DND-41 (cell line): ENCODE results near the gene TMEM161B.
"Not testable (repeated sequence)": the region's sequence is repeated elsewhere in the genome, so short reads cannot be mapped to it uniquely, and the experiment has no call there.

Source experiments
- ATAC-seq: fragments of 200-7000 bp; cut with Tn5 transposase; 3 replicates; pipeline ENCODE4 v1.9.1; 2021; ENCODE audit warnings: low read depth; ENCODE audit not compliant: insufficient read depth
- DNase-seq: peaks from one replicate; pipeline ENCODE4 v3.0.0-alpha.2; 2020
- H2AFZ ChIP-seq: 2 replicates; pipeline ENCODE4 v1.6.0; 2012; ENCODE audit warnings: low read depth, low read length
- H3K27ac ChIP-seq: 2 replicates; pipeline ENCODE4 v1.5.1; 2012; ENCODE audit warnings: low read length, inconsistent platforms
- H3K27me3 ChIP-seq: fragments of 200-600 bp; sonication (generic); 2 replicates; pipeline ENCODE4 v1.6.0; 2012; ENCODE audit warnings: low read length, mild to moderate bottlenecking, inconsistent platforms; ENCODE audit not compliant: insufficient read depth, poor library complexity
- H3K36me3 ChIP-seq: 2 replicates; pipeline ENCODE4 v1.5.1; 2012; ENCODE audit warnings: low read length, inconsistent platforms; ENCODE audit not compliant: insufficient read depth
- H3K4me1 ChIP-seq: 2 replicates; pipeline ENCODE4 v1.5.1; 2012; ENCODE audit warnings: mild to moderate bottlenecking, low read length; ENCODE audit not compliant: insufficient read depth
- H3K4me2 ChIP-seq: 2 replicates; pipeline ENCODE4 v1.6.0; 2012; ENCODE audit warnings: mild to moderate bottlenecking, moderate library complexity, low read length, inconsistent platforms; ENCODE audit not compliant: insufficient read depth
- H3K4me3 ChIP-seq, 2 experiments: fragments of 200-600 bp in 1 of 2; shearing (Covaris generic) in 1 of 2; 2 replicates each; pipeline ENCODE4 v1.5.1; 2012 to 2016; ENCODE audit warnings: inconsistent platforms in 2 of 2, low read length in 2 of 2, mild to moderate bottlenecking in 2 of 2, low read depth in 1 of 2, moderate library complexity in 1 of 2
- H3K79me2 ChIP-seq: 2 replicates; pipeline ENCODE4 v1.6.0; 2012; ENCODE audit warnings: low read length, inconsistent platforms; ENCODE audit not compliant: insufficient read depth
- H3K9ac ChIP-seq: 2 replicates; pipeline ENCODE4 v1.6.0; 2012; ENCODE audit warnings: low read depth, mild to moderate bottlenecking, inconsistent platforms, low read length, moderate library complexity
- H3K9me3 ChIP-seq: 2 replicates; pipeline ENCODE4 v1.5.1; 2012; ENCODE audit warnings: low read length, moderate library complexity, mild to moderate bottlenecking, inconsistent platforms; ENCODE audit not compliant: insufficient read depth, severe bottlenecking
- H4K20me1 ChIP-seq: 2 replicates; pipeline ENCODE4 v1.6.0; 2012; ENCODE audit warnings: low read length; ENCODE audit not compliant: insufficient read depth
- EZH2 ChIP-seq: IDR thresholded peaks from 3 replicates; pipeline ENCODE4 v1.6.1; 2012; ENCODE audit warnings: borderline replicate concordance, low read depth, mild to moderate bottlenecking, moderate library complexity, low read length, inconsistent platforms; ENCODE audit not compliant: severe bottlenecking
- TF ChIP-seq, protein P1 (sequence below): IDR thresholded peaks from 2 replicates; pipeline ENCODE4 v1.5.1; 2012; ENCODE audit warnings: borderline replicate concordance, low read length, moderate library complexity, mild to moderate bottlenecking; ENCODE audit not compliant: poor library complexity, severe bottlenecking; ENCODE audit errors: extremely low read depth

TMEM161B gene

DNA sequence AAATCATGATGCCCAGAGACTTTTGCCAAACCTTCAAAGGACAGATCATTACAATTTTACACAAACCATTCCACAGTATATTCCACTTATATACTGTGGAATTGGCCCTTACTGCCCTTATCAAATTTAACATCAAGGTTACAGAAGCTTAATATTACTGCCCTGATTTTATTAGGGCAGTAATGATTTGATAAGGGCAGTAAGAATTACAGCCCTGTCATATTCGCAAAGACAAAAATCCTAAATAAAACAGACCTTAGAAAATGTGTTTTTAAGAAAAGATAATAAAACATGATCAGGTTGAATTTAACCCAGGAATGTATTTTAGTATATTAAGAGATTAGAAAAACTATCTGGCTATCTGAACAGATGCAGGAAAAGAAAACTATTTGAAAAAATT is 7.7 kb upstream of the TMEM161B start:
- peaks cover 23% of the 10 kb centered on the region; the same call in 1 of the 2 replicates for H3K36me3 ChIP-seq
- no peak overlapping the region for H3K4me2 ChIP-seq
- H3K4me3 ChIP-seq: no peak overlapping the region
- no peaks in the 10 kb centered on the region for H3K9me3 ChIP-seq
- TF ChIP-seq, protein P1, sequence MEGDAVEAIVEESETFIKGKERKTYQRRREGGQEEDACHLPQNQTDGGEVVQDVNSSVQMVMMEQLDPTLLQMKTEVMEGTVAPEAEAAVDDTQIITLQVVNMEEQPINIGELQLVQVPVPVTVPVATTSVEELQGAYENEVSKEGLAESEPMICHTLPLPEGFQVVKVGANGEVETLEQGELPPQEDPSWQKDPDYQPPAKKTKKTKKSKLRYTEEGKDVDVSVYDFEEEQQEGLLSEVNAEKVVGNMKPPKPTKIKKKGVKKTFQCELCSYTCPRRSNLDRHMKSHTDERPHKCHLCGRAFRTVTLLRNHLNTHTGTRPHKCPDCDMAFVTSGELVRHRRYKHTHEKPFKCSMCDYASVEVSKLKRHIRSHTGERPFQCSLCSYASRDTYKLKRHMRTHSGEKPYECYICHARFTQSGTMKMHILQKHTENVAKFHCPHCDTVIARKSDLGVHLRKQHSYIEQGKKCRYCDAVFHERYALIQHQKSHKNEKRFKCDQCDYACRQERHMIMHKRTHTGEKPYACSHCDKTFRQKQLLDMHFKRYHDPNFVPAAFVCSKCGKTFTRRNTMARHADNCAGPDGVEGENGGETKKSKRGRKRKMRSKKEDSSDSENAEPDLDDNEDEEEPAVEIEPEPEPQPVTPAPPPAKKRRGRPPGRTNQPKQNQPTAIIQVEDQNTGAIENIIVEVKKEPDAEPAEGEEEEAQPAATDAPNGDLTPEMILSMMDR: no peak
- no peak for TF ChIP-seq EZH2
- H3K27me3 ChIP-seq: no peaks in the 10 kb centered on the region
- H3K9ac ChIP-seq: no peak overlapping the region
- H3K79me2 ChIP-seq: peaks cover 2% of the 10 kb centered on the region; the same call in 1 of the 2 replicates
- H3K27ac ChIP-seq: no peak overlapping the region
- no peaks in the 10 kb centered on the region; the same call in 1 of the 2 replicates for H3K4me1 ChIP-seq
- no peak overlapping the region for H2AFZ ChIP-seq
- H4K20me1 ChIP-seq: no peaks in the 10 kb centered on the region
- DNase-seq (no peak), ATAC-seq (no peak)

- Histone ChIP-seq H3K27me3 (no peaks in the 10 kb centered on the region), H3K79me2 (peaks cover 5% of the 10 kb centered on the region; the same call in 1 of the 2 replicates), H3K36me3 (peaks cover 27% of the 10 kb centered on the region; the same call in 1 of the 2 replicates), H3K27ac (no peak overlapping the region), H3K4me1 (peaks cover 6% of the 10 kb centered on the region), H3K9ac (no peak overlapping the region), H2AFZ (no peak overlapping the region), H4K20me1 (no peaks in the 10 kb centered on the region), H3K4me2 (no peak overlapping the region), H3K9me3 (no peaks in the 10 kb centered on the region), H3K4me3 (no peak overlapping the region)
- ATAC-seq (no peak), DNase-seq (no peak)
- TF ChIP-seq, protein P1: no peak
- no peak for TF ChIP-seq EZH2
These were observed 6.9 kb upstream of the TMEM161B start for GRCh38 chr5:88275581-88275980.

DNA sequence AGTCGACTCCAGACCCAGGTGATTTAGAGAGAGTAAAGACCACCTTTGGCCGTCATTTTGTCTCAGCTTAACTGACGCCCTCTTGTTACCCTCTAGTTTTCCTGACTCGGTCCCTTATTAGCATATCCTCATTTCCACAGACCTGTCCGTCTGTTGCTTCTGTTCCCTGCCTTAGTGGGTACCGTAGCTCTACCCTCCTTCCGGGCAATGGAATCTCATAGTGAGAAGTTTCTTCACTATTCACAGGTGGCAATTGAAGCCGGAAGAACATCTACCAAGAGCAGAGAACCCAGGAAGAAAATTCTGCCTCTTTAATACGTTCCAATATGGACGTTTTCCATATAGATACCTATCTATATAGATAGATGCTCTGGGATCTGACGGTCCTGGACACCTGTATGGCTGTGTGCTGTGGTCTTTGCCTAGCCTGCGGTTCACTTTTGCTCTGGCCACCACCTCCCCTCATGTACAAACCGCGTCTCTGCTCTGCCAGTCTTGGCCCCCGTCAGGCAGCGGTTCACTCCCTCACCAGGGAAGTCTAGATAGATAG is 652 bp upstream of the TMEM161B start:
- H3K79me2 ChIP-seq: peaks cover 66% of the 10 kb centered on the region
- H3K9me3 ChIP-seq: peaks cover 2% of the 10 kb centered on the region
- no peaks in the 10 kb centered on the region for H3K27me3 ChIP-seq
- no peak for TF ChIP-seq EZH2
- TF ChIP-seq, protein P1: no peak
- DNase-seq (peak; percentile 6), ATAC-seq (peak; percentile 26)
- H3K4me1 ChIP-seq: peaks cover 42% of the 10 kb centered on the region
- H3K4me3 ChIP-seq: peak overlapping the region; percentile 50 to 99
- peak overlapping the region; percentile 87 for H3K9ac ChIP-seq
- H4K20me1 ChIP-seq: peaks cover 3% of the 10 kb centered on the region; the same call in 1 of the 2 replicates
- H3K36me3 ChIP-seq: peaks cover 28% of the 10 kb centered on the region
- H3K27ac ChIP-seq: peak overlapping the region; percentile 98
- H3K4me2 ChIP-seq: peak overlapping the region; percentile 76
- H2AFZ ChIP-seq: peak overlapping the region; percentile 88

- ATAC-seq, H3K9ac ChIP-seq, H3K9me3 ChIP-seq, H3K4me3 ChIP-seq, DNase-seq, H3K27me3 ChIP-seq, H3K27ac ChIP-seq, H3K4me2 ChIP-seq, H2AFZ ChIP-seq: not testable (repeated sequence)
- H3K79me2 ChIP-seq: peaks cover 99% of the 10 kb centered on the region
- peaks cover 26% of the 10 kb centered on the region for H3K4me1 ChIP-seq
- H4K20me1 ChIP-seq: peaks cover 19% of the 10 kb centered on the region; the same call in 1 of the 2 replicates
- H3K36me3 ChIP-seq: peaks cover 13% of the 10 kb centered on the region
These were observed 4.1 kb downstream of the TMEM161B start for GRCh38 chr5:88264565-88264964.
